Liver (tissue), 3 donors: ENCODE results near the gene LSAMP.

Experiments
- CTCF ChIP-seq: fragments of 150-350 bp; IDR thresholded peaks from 2 replicates; pipeline ENCODE4 v1.5.1; 2017; ENCODE audit warnings: improper control_type of control experiment, low read depth, low read length; ENCODE audit not compliant: missing input control
- EGR1 ChIP-seq, 2 donors: IDR thresholded peaks; 2 replicates each; pipeline ENCODE4 v1.6.1; 2016 to 2018; ENCODE audit warnings: antibody characterized with exemption in 2 of 2, low read depth in 2 of 2
- FOXA1 ChIP-seq: IDR thresholded peaks from 2 replicates; pipeline ENCODE4 v1.6.1; 2016; ENCODE audit warnings: antibody characterized with exemption
- GABPA ChIP-seq, 2 donors: IDR thresholded peaks in 1 of 2; conservative IDR thresholded peaks in 1 of 2; 2 replicates each; pipeline ENCODE4 v1.6.1; 2016; ENCODE audit warnings: antibody characterized with exemption in 2 of 2, mild to moderate bottlenecking in 1 of 2, moderate library complexity in 1 of 2
- HNF4A ChIP-seq, 2 donors: conservative IDR thresholded peaks; 2 replicates each; pipeline ENCODE4 v1.6.1; 2016; ENCODE audit warnings: antibody characterized with exemption in 2 of 2, mild to moderate bottlenecking in 2 of 2
- JUND ChIP-seq, 2 donors: IDR thresholded peaks; 2 replicates each; pipeline ENCODE4 v1.6.1; 2016; ENCODE audit warnings: antibody characterized with exemption in 2 of 2
- RAD21 ChIP-seq, 2 donors: IDR thresholded peaks; 2 replicates each; pipeline ENCODE4 v1.6.1; 2016; ENCODE audit warnings: antibody characterized with exemption in 2 of 2, mild to moderate bottlenecking in 2 of 2
- RXRA ChIP-seq, 2 donors: IDR thresholded peaks; 2 replicates each; pipeline ENCODE4 v1.6.1; 2017 to 2018; ENCODE audit warnings: antibody characterized with exemption in 2 of 2, mild to moderate bottlenecking in 1 of 2
- SP1 ChIP-seq: IDR thresholded peaks from 2 replicates; pipeline ENCODE4 v1.6.1; 2018; ENCODE audit warnings: antibody characterized with exemption, mild to moderate bottlenecking
- YY1 ChIP-seq: IDR thresholded peaks from 2 replicates; pipeline ENCODE4 v1.6.1; 2016; ENCODE audit warnings: antibody characterized with exemption, mild to moderate bottlenecking
- TF ChIP-seq, protein P1 (sequence below): IDR thresholded peaks from 2 replicates; pipeline ENCODE4 v1.6.1; 2016; ENCODE audit warnings: antibody characterized with exemption
- TF ChIP-seq, protein P2 (sequence below): IDR thresholded peaks from 2 replicates; pipeline ENCODE4 v1.6.1; 2016; ENCODE audit warnings: antibody characterized with exemption
- TF ChIP-seq, protein P3 (sequence below): IDR thresholded peaks from 2 replicates; pipeline ENCODE4 v1.6.1; 2016; ENCODE audit warnings: antibody characterized with exemption, mild to moderate bottlenecking
- donor health status: healthy.
- donor health status: healthy.

DNA sequence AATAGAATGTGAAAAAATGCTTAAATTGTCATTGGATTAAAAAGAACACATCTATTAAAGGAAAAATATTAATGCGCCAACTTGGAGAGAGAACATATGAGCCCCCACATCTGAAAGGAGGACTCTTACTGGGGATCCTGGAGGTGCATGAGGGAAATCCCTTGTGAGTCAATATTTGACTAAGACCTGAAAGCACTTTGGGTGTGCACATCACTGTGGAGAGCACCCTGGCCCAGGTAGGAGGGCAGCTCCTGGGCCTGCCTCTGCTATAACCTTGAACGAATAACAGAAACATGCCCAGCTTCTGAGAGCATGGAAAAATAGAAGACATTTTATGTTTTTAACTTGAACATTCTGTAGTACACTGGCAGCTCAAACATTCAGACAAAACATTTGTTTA is 622.2 kb downstream of the LSAMP start:
- no peak for TF ChIP-seq GABPA (IDR thresholded peaks at IDR 0.05 in 1 of 2, conservative IDR thresholded peaks at IDR 0.05 in 1 of 2)
- TF ChIP-seq CTCF: no peak
- TF ChIP-seq JUND (IDR thresholded peaks at IDR 0.05): no peak
- no peak for TF ChIP-seq RAD21 (IDR thresholded peaks at IDR 0.05)
- TF ChIP-seq, protein P1, sequence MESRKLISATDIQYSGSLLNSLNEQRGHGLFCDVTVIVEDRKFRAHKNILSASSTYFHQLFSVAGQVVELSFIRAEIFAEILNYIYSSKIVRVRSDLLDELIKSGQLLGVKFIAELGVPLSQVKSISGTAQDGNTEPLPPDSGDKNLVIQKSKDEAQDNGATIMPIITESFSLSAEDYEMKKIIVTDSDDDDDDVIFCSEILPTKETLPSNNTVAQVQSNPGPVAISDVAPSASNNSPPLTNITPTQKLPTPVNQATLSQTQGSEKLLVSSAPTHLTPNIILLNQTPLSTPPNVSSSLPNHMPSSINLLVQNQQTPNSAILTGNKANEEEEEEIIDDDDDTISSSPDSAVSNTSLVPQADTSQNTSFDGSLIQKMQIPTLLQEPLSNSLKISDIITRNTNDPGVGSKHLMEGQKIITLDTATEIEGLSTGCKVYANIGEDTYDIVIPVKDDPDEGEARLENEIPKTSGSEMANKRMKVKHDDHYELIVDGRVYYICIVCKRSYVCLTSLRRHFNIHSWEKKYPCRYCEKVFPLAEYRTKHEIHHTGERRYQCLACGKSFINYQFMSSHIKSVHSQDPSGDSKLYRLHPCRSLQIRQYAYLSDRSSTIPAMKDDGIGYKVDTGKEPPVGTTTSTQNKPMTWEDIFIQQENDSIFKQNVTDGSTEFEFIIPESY: no peak
- no peak for TF ChIP-seq EGR1 (IDR thresholded peaks at IDR 0.05; ENCODE audit: low read depth in 2 of 2)
- TF ChIP-seq, protein P2, sequence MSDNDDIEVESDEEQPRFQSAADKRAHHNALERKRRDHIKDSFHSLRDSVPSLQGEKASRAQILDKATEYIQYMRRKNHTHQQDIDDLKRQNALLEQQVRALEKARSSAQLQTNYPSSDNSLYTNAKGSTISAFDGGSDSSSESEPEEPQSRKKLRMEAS: no peak
- TF ChIP-seq RXRA (IDR thresholded peaks at IDR 0.05): no peak
- TF ChIP-seq, protein P3, sequence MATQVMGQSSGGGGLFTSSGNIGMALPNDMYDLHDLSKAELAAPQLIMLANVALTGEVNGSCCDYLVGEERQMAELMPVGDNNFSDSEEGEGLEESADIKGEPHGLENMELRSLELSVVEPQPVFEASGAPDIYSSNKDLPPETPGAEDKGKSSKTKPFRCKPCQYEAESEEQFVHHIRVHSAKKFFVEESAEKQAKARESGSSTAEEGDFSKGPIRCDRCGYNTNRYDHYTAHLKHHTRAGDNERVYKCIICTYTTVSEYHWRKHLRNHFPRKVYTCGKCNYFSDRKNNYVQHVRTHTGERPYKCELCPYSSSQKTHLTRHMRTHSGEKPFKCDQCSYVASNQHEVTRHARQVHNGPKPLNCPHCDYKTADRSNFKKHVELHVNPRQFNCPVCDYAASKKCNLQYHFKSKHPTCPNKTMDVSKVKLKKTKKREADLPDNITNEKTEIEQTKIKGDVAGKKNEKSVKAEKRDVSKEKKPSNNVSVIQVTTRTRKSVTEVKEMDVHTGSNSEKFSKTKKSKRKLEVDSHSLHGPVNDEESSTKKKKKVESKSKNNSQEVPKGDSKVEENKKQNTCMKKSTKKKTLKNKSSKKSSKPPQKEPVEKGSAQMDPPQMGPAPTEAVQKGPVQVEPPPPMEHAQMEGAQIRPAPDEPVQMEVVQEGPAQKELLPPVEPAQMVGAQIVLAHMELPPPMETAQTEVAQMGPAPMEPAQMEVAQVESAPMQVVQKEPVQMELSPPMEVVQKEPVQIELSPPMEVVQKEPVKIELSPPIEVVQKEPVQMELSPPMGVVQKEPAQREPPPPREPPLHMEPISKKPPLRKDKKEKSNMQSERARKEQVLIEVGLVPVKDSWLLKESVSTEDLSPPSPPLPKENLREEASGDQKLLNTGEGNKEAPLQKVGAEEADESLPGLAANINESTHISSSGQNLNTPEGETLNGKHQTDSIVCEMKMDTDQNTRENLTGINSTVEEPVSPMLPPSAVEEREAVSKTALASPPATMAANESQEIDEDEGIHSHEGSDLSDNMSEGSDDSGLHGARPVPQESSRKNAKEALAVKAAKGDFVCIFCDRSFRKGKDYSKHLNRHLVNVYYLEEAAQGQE: no peak
- no peak for TF ChIP-seq FOXA1
- no peak for TF ChIP-seq SP1
- no peak for TF ChIP-seq YY1
- TF ChIP-seq HNF4A (conservative IDR thresholded peaks at IDR 0.05): no peak
